OCI-LY7 (cell line): Measurements from ENCODE around the gene MRPL53. TPM values are rescaled to one million over a fixed set of nuclear protein-coding genes. Genes with fewer than 3 reads are reported as not detected.

Source experiments
- BruUV-seq: library from RNA; stranded (reverse); fragments of 400-500 nt; replicated peaks from 2 replicates; lab custom pipeline; 2021; lab: Mats Ljungman, UMichigan
- CTCF ChIA-PET: fragments of 300-600 bp; sonication (Branson Sonifier 250); formaldehyde crosslinking; loops from one replicate; lab custom pipeline; 2022; ENCODE audit warnings: antibody characterized with exemption; ENCODE audit not compliant: unreplicated experiment; lab: Charles Lee
- POLR2A ChIA-PET: fragments of 300-600 bp; sonication (Branson Sonifier 250); formaldehyde crosslinking; loops from one replicate; lab custom pipeline; 2022; ENCODE audit warnings: antibody characterized with exemption; lab: Charles Lee
- DNase-seq: peaks from one replicate; pipeline ENCODE4 v3.0.0-alpha.2; 2015; ENCODE audit warnings: low spot score
- H2AFZ ChIP-seq: fragments of 200-600 bp; sonication (generic), shearing (Covaris generic); 2 replicates; pipeline ENCODE4 v1.6.1; 2014; ENCODE audit warnings: mild to moderate bottlenecking, antibody characterized with exemption, low read length, moderate library complexity
- H3K27ac ChIP-seq: fragments of 200-600 bp; sonication (generic); 2 replicates; pipeline ENCODE4 v1.5.1; 2014; ENCODE audit warnings: mixed run types, low read depth, mild to moderate bottlenecking, moderate library complexity, low read length, inconsistent platforms; ENCODE audit not compliant: poor library complexity, severe bottlenecking
- H3K36me3 ChIP-seq: fragments of 200-600 bp; sonication (generic); 2 replicates; pipeline ENCODE4 v1.6.1; 2014; ENCODE audit warnings: mild to moderate bottlenecking, antibody characterized with exemption, low read length, moderate library complexity, mixed read lengths; ENCODE audit not compliant: insufficient read depth
- H3K4me1 ChIP-seq: fragments of 200-600 bp; sonication (generic); 2 replicates; pipeline ENCODE4 v1.5.1; 2014; ENCODE audit warnings: mild to moderate bottlenecking, low read length; ENCODE audit not compliant: insufficient read depth, poor library complexity, severe bottlenecking
- H3K4me2 ChIP-seq: fragments of 200-600 bp; sonication (generic); 2 replicates; pipeline ENCODE4 v1.6.1; 2014; ENCODE audit warnings: mild to moderate bottlenecking, low read length
- H3K4me3 ChIP-seq: fragments of 200-600 bp; sonication (generic); 2 replicates; pipeline ENCODE4 v1.5.1; 2014; ENCODE audit warnings: mild to moderate bottlenecking, low read depth, low read length; ENCODE audit not compliant: poor library complexity, severe bottlenecking
- H3K79me2 ChIP-seq: fragments of 200-600 bp; sonication (generic); 2 replicates; pipeline ENCODE4 v1.6.1; 2016; ENCODE audit warnings: low read depth, mild to moderate bottlenecking, low read length, moderate library complexity, mixed read lengths; ENCODE audit not compliant: insufficient read depth
- H3K9me2 ChIP-seq: fragments of 200-600 bp; sonication (generic); 2 replicates; pipeline ENCODE4 v1.6.1; 2016; ENCODE audit warnings: mild to moderate bottlenecking, low read length, mixed read lengths; ENCODE audit not compliant: insufficient read depth
- H3K9me3 ChIP-seq: fragments of 200-600 bp; sonication (generic); 2 replicates; pipeline ENCODE4 v1.6.1; 2014; ENCODE audit warnings: mild to moderate bottlenecking, mixed run types, low read length, mixed read lengths
- H4K20me1 ChIP-seq: fragments of 200-600 bp; sonication (generic); 2 replicates; pipeline ENCODE4 v1.6.1; 2014; ENCODE audit warnings: mild to moderate bottlenecking, antibody characterized with exemption, low read length, moderate library complexity, mixed read lengths; ENCODE audit not compliant: insufficient read depth
- CTCF ChIP-seq: fragments of 200-600 bp; sonication (generic); conservative IDR thresholded peaks from 2 replicates; pipeline ENCODE4 v1.5.1; 2014; ENCODE audit warnings: mild to moderate bottlenecking, antibody characterized with exemption, low read length, moderate library complexity, mixed read lengths
- EZH2phosphoT487 ChIP-seq: fragments of 200-600 bp; sonication (generic); IDR thresholded peaks from 2 replicates; pipeline ENCODE4 v1.6.1; 2018; ENCODE audit warnings: low read depth, borderline replicate concordance, mild to moderate bottlenecking, mixed run types, antibody characterized with exemption, low read length, moderate library complexity, mixed read lengths
- intact Hi-C: fragments of 100-400 bp; cut with micrococcal nuclease; formaldehyde crosslinking; loops from one replicate; pipeline ENCODE4 v1.10.0; 2022; ENCODE audit not compliant: unreplicated experiment
- total RNA-seq, 2 experiments: library from RNA; depleted of rRNA in 1 of 2; stranded (reverse); fragments of >200 nt in 1 of 2; shearing (Covaris generic) in 1 of 2; gene quantifications; 2 replicates each; pipeline ENCODE4 v1.2.3, GENCODE V29; 2014 to 2022

Gene MRPL53
- total RNA-seq, 2 experiments from 2014 or later: 85.7 to 102 TPM

DNA sequence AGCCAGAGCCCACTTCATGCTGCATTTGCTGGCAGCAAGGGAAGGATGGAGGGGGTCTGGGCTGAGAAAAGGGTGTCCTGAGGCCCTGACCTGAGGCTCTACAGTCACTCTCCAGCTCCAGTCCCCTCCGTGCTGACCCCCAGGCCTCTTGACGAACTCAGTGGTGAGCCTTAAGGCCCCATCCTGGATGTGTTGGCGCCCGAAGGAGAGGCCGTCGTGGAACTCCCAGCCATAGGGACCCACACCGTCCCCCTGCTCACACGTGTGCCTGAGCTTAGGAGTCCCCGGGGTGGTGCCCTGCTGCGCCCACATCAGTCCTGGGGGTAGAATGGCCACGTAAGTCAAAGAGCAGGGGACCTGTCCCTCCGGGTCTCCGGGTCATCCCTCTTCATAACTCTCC, 8.1 kb downstream of the MRPL53 start:
- H3K36me3 ChIP-seq: peaks cover 28% of the 10 kb centered on the region
- DNase-seq: peak; percentile 33
- H3K4me1 ChIP-seq: peaks cover 15% of the 10 kb centered on the region
- no peaks in the 10 kb centered on the region for H4K20me1 ChIP-seq
- peak overlapping the region; percentile 99 for H3K4me2 ChIP-seq
- H3K9me3 ChIP-seq: no peaks in the 10 kb centered on the region
- POLR2A ChIA-PET: interaction anchor here (0.8 to 1.5 kb wide), 3 partner anchors 8 to 78 kb away, joined by 3 to 14 read pairs (median 4); no protein-coding TSS in a partner anchor
- peak overlapping the region; percentile 50 for H3K27ac ChIP-seq
- no TSS peak for BruUV-seq
- peak overlapping the region; percentile 94 for H3K4me3 ChIP-seq
- CTCF ChIA-PET: no interaction called here
- H3K79me2 ChIP-seq: peaks cover 14% of the 10 kb centered on the region; the same call in 1 of the 2 replicates
- TF ChIP-seq EZH2phosphoT487: no peak
- no peak for TF ChIP-seq CTCF
- no peaks in the 10 kb centered on the region for H3K9me2 ChIP-seq
- H2AFZ ChIP-seq: peak overlapping the region; percentile 80; the same call in 1 of the 2 replicates
- intact Hi-C loops: no loop called here

DNA sequence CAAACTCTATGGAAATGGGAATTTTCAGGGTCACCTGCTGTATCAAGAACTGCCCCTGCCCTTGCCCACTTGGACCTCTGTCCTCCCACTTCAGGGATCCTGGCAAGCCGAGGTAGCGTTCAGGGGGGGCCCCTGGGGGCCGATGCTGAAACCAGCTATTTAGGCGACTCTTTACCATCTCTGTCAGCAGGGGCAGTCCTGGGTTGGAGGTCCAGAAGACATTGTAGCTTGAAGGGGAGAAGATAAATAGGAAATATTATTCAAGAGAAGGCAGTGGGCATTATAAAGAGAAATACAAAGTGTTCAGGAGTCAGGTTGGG, 9.7 kb downstream of the MRPL53 start:
- DNase-seq: no peak
- intact Hi-C loops: no loop called here
- ChIA-PET CTCF (no interaction called here), POLR2A (no interaction called here)
- Histone ChIP-seq H3K9me3 (no peaks in the 10 kb centered on the region), H2AFZ (no peak overlapping the region), H3K79me2 (peaks cover 19% of the 10 kb centered on the region; the same call in 1 of the 2 replicates), H3K27ac (no peak overlapping the region), H3K36me3 (peaks cover 28% of the 10 kb centered on the region), H3K9me2 (no peaks in the 10 kb centered on the region), H3K4me2 (no peak overlapping the region), H3K4me1 (peaks cover 17% of the 10 kb centered on the region), H3K4me3 (no peak overlapping the region), H4K20me1 (no peaks in the 10 kb centered on the region)
- TF ChIP-seq CTCF (no peak), EZH2phosphoT487 (no peak)
- BruUV-seq: no TSS peak

GRCh38 chr2:74462054-74462785, 10.3 kb downstream of the MRPL53 start:
- H3K4me1 ChIP-seq: peaks cover 17% of the 10 kb centered on the region
- H3K27ac ChIP-seq: no peak overlapping the region
- no peaks in the 10 kb centered on the region for H3K9me3 ChIP-seq
- peaks cover 19% of the 10 kb centered on the region; the same call in 1 of the 2 replicates for H3K79me2 ChIP-seq
- no peak overlapping the region for H2AFZ ChIP-seq
- H3K4me3 ChIP-seq: no peak overlapping the region
- no peaks in the 10 kb centered on the region for H4K20me1 ChIP-seq
- H3K9me2 ChIP-seq: no peaks in the 10 kb centered on the region
- no peak for TF ChIP-seq CTCF
- TF ChIP-seq EZH2phosphoT487: no peak
- ChIA-PET POLR2A (no interaction called here), CTCF (no interaction called here)
- no TSS peak for BruUV-seq
- no peak for DNase-seq
- H3K36me3 ChIP-seq: peaks cover 28% of the 10 kb centered on the region
- no peak overlapping the region for H3K4me2 ChIP-seq
- intact Hi-C loops: no loop called here
